Duodenal mucosa (tissue), 2 donors: ENCODE results near the gene DPP7.

ENCODE experiments used
- H3K27ac ChIP-seq: one replicate; pipeline ENCODE4 v1.7.0; 2013; ENCODE audit warnings: low read depth, low read length
- H3K27me3 ChIP-seq, 2 donors: one replicate each; pipeline ENCODE4 v1.7.0; 2013; ENCODE audit warnings: low read length in 2 of 2, control low read depth in 1 of 2; ENCODE audit not compliant: insufficient read depth in 2 of 2, control insufficient read depth in 1 of 2
- H3K36me3 ChIP-seq, 2 donors: one replicate each; pipeline ENCODE4 v1.7.0; 2013; ENCODE audit warnings: low read length in 2 of 2, control low read depth in 1 of 2; ENCODE audit not compliant: insufficient read depth in 2 of 2, control insufficient read depth in 1 of 2
- H3K4me1 ChIP-seq, 2 donors: one replicate each; pipeline ENCODE4 v1.7.0; 2013; ENCODE audit warnings: low read length in 2 of 2, control low read depth in 1 of 2; ENCODE audit not compliant: insufficient read depth in 2 of 2, control insufficient read depth in 1 of 2
- H3K4me3 ChIP-seq, 2 donors: one replicate each; pipeline ENCODE4 v1.7.0; 2013; ENCODE audit warnings: low read length in 2 of 2, low read depth in 1 of 2
- H3K9ac ChIP-seq, 2 donors: one replicate each; pipeline ENCODE4 v1.7.0; 2013; ENCODE audit warnings: low read length in 2 of 2, low read depth in 1 of 2
- H3K9me3 ChIP-seq, 2 donors: one replicate each; pipeline ENCODE4 v1.7.0; 2013; ENCODE audit warnings: low read length in 2 of 2, control low read depth in 1 of 2; ENCODE audit not compliant: control insufficient read depth in 1 of 2

Gene DPP7

GRCh38 chr9:137147793-137148160 is 33.2 kb upstream of the DPP7 start:
- Histone ChIP-seq H3K9ac (no peak overlapping the region), H3K4me3 (no peak overlapping the region), H3K27me3 (peaks cover 4 to 15% of the 10 kb centered on the region in 2 donors), H3K36me3 (no peaks in the 10 kb centered on the region), H3K4me1 (peaks cover 3 to 6% of the 10 kb centered on the region in 2 donors), H3K27ac (no peak overlapping the region), H3K9me3 (no peaks in the 10 kb centered on the region)

GRCh38 chr9:137147091-137147792 is 32.7 kb upstream of the DPP7 start:
- H3K9me3 ChIP-seq, result no peaks in the 10 kb centered on the region
- peaks cover 3 to 6% of the 10 kb centered on the region in 2 donors for H3K4me1 ChIP-seq
- no peaks in the 10 kb centered on the region for H3K36me3 ChIP-seq
- peaks cover 6 to 20% of the 10 kb centered on the region in 2 donors for H3K27me3 ChIP-seq
- no peak overlapping the region for H3K4me3 ChIP-seq
- no peak overlapping the region for H3K9ac ChIP-seq
- H3K27ac ChIP-seq, result no peak overlapping the region

- H3K27ac ChIP-seq, result no peak overlapping the region
- H3K9me3 ChIP-seq, result no peaks in the 10 kb centered on the region
- peaks cover 3 to 6% of the 10 kb centered on the region in 2 donors for H3K4me1 ChIP-seq
- H3K36me3 ChIP-seq, result no peaks in the 10 kb centered on the region
- peaks cover 13 to 26% of the 10 kb centered on the region in 2 donors for H3K27me3 ChIP-seq
- H3K9ac ChIP-seq, result no peak overlapping the region
- H3K4me3 ChIP-seq, result no peak overlapping the region
Observed at GRCh38 chr9:137146527-137146918, 32.0 kb upstream of the DPP7 start.

GRCh38 chr9:137145731-137146526 is 31.4 kb upstream of the DPP7 start:
- Histone ChIP-seq H3K9me3 (no peaks in the 10 kb centered on the region), H3K27me3 (peaks cover 19 to 28% of the 10 kb centered on the region in 2 donors), H3K9ac (no peak overlapping the region), H3K27ac (no peak overlapping the region), H3K36me3 (no peaks in the 10 kb centered on the region), H3K4me3 (no peak overlapping the region), H3K4me1 (peaks cover 3 to 6% of the 10 kb centered on the region in 2 donors)

GRCh38 chr9:137143459-137143858 is 28.9 kb upstream of the DPP7 start:
- no peaks in the 10 kb centered on the region for H3K9me3 ChIP-seq
- peaks cover 37 to 48% of the 10 kb centered on the region in 2 donors for H3K27me3 ChIP-seq
- no peak overlapping the region for H3K9ac ChIP-seq
- peaks cover 0 to 3% of the 10 kb centered on the region in 2 donors for H3K4me1 ChIP-seq
- H3K36me3 ChIP-seq, result no peaks in the 10 kb centered on the region
- no peak overlapping the region for H3K4me3 ChIP-seq
- H3K27ac ChIP-seq, result no peak overlapping the region

GRCh38 chr9:137141976-137142936 is 27.7 kb upstream of the DPP7 start:
- no peaks in the 10 kb centered on the region for H3K9me3 ChIP-seq
- no peak overlapping the region for H3K27ac ChIP-seq
- H3K4me3 ChIP-seq, result no peak overlapping the region
- H3K9ac ChIP-seq, result no peak overlapping the region
- H3K27me3 ChIP-seq, result peaks cover 46 to 55% of the 10 kb centered on the region in 2 donors
- H3K36me3 ChIP-seq, result no peaks in the 10 kb centered on the region
- peaks cover 0 to 3% of the 10 kb centered on the region in 2 donors for H3K4me1 ChIP-seq

- H3K9ac ChIP-seq, result no peak overlapping the region
- H3K27me3 ChIP-seq, result peaks cover 54 to 61% of the 10 kb centered on the region in 2 donors
- no peaks in the 10 kb centered on the region for H3K36me3 ChIP-seq
- H3K4me1 ChIP-seq, result no peaks in the 10 kb centered on the region
- no peak overlapping the region for H3K4me3 ChIP-seq
- H3K9me3 ChIP-seq, result no peaks in the 10 kb centered on the region
- H3K27ac ChIP-seq, result no peak overlapping the region
Observed at GRCh38 chr9:137141050-137141810, 26.7 kb upstream of the DPP7 start.

GRCh38 chr9:137140151-137141012 is 25.8 kb upstream of the DPP7 start:
- Histone ChIP-seq H3K27me3 (peaks cover 58 to 68% of the 10 kb centered on the region in 2 donors), H3K36me3 (no peaks in the 10 kb centered on the region), H3K9me3 (no peaks in the 10 kb centered on the region), H3K4me1 (no peaks in the 10 kb centered on the region), H3K4me3 (no peak overlapping the region), H3K9ac (no peak overlapping the region), H3K27ac (no peak overlapping the region)
